PC-3 (cell line): Measurements from ENCODE around the gene ATF7IP. TPM values are rescaled to one million over a fixed set of nuclear protein-coding genes. Genes with fewer than 3 reads are reported as not detected.
"Not testable (repeated sequence)": the region's sequence is repeated elsewhere in the genome, so short reads cannot be mapped to it uniquely, and the experiment has no call there.

Source experiments
- ATAC-seq: fragments of 200-7000 bp; cut with Tn5 transposase; 2 replicates; pipeline ENCODE4 v1.9.1; 2020; ENCODE audit warnings: mild to moderate bottlenecking, moderate library complexity
- BruUV-seq: library from RNA; stranded (reverse); fragments of 400-500 nt; replicated peaks from 2 replicates; lab custom pipeline; 2021; lab: Mats Ljungman, UMichigan
- CTCF ChIA-PET: fragments of 300-600 bp; sonication (Branson Sonifier 250); formaldehyde crosslinking; loops from one replicate; lab custom pipeline; 2022; ENCODE audit warnings: antibody characterized with exemption; lab: Charles Lee
- POLR2A ChIA-PET: fragments of 300-600 bp; sonication (Branson Sonifier 250); formaldehyde crosslinking; loops from one replicate; lab custom pipeline; 2022; ENCODE audit warnings: antibody characterized with exemption; ENCODE audit not compliant: unreplicated experiment; lab: Charles Lee
- DNase-seq: peaks from one replicate; pipeline ENCODE4 v3.0.0-alpha.2; 2015
- H2AFZ ChIP-seq: fragments of 300-600 bp; sonication (generic); 2 replicates; pipeline ENCODE4 v1.6.0; 2016; ENCODE audit warnings: antibody characterized with exemption, low read length
- H3F3A ChIP-seq: fragments of 300-600 bp; sonication (generic); one replicate; pipeline ENCODE4 v1.6.0; 2017; ENCODE audit warnings: antibody characterized with exemption, low read length, control low read depth, mild to moderate bottlenecking; ENCODE audit not compliant: unreplicated experiment
- H3K27ac ChIP-seq: fragments of 300-600 bp; sonication (generic); 2 replicates; pipeline ENCODE4 v1.5.1; 2016; ENCODE audit warnings: mild to moderate bottlenecking, low read length
- H3K27me3 ChIP-seq: fragments of 300-600 bp; sonication (generic); 2 replicates; pipeline ENCODE4 v1.6.1; 2016; ENCODE audit warnings: low read length, mixed read lengths
- H3K36me3 ChIP-seq: fragments of 300-600 bp; sonication (generic); 2 replicates; pipeline ENCODE4 v1.6.1; 2016; ENCODE audit warnings: low read depth, mixed run types, low read length, mixed read lengths
- H3K4me1 ChIP-seq: fragments of 300-600 bp; sonication (generic); 2 replicates; pipeline ENCODE4 v1.5.1; 2016; ENCODE audit warnings: low read length; ENCODE audit not compliant: insufficient read depth
- H3K4me2 ChIP-seq: fragments of 300-600 bp; sonication (generic); 2 replicates; pipeline ENCODE4 v1.6.0; 2016; ENCODE audit warnings: low read length
- H3K4me3 ChIP-seq: fragments of 300-600 bp; sonication (generic); 2 replicates; pipeline ENCODE4 v1.5.1; 2016; ENCODE audit warnings: mild to moderate bottlenecking, low read length, mixed read lengths
- H3K79me2 ChIP-seq: fragments of 300-600 bp; sonication (generic); 2 replicates; pipeline ENCODE4 v1.6.1; 2017; ENCODE audit warnings: low read length, mixed read lengths
- H3K9ac ChIP-seq: fragments of 300-600 bp; sonication (generic); 2 replicates; pipeline ENCODE4 v1.6.0; 2016; ENCODE audit warnings: mild to moderate bottlenecking, low read length
- H3K9me2 ChIP-seq: fragments of 300-600 bp; sonication (generic); replicated peaks from 2 replicates; pipeline ENCODE4 v1.6.1; 2016; ENCODE audit warnings: mixed run types, low read length, mixed read lengths
- H3K9me3 ChIP-seq: fragments of 300-600 bp; sonication (generic); 2 replicates; pipeline ENCODE4 v1.6.1; 2016; ENCODE audit warnings: low read length, mixed read lengths
- H4K20me1 ChIP-seq: fragments of 300-600 bp; sonication (generic); 2 replicates; pipeline ENCODE4 v1.6.1; 2016; ENCODE audit warnings: low read length, mixed read lengths
- EZH2 ChIP-seq: fragments of 300-600 bp; sonication (generic); IDR thresholded peaks from one replicate; pipeline ENCODE4 v1.6.1; 2017; ENCODE audit warnings: antibody characterized with exemption, mild to moderate bottlenecking, low read length; ENCODE audit not compliant: unreplicated experiment
- EZH2phosphoT487 ChIP-seq: fragments of 300-600 bp; sonication (generic); IDR thresholded peaks from 2 replicates; pipeline ENCODE4 v1.6.1; 2018; ENCODE audit warnings: mild to moderate bottlenecking, antibody characterized with exemption, low read length, borderline replicate concordance
- intact Hi-C: fragments of 100-400 bp; cut with micrococcal nuclease; formaldehyde crosslinking; loops from 2 replicates; pipeline ENCODE4 v1.9.0; 2023
- total RNA-seq: library from RNA; depleted of rRNA; stranded (reverse); fragments of >200 nt; gene quantifications from 2 replicates; pipeline ENCODE4 v1.2.3, GENCODE V29; 2014
- TF ChIP-seq, protein P1 (sequence below): fragments of 300-600 bp; sonication (generic); conservative IDR thresholded peaks from 2 replicates; pipeline ENCODE4 v1.5.1; 2017; ENCODE audit warnings: antibody characterized with exemption, low read depth, mild to moderate bottlenecking, low read length

Gene ATF7IP
- total RNA-seq, 1 experiment from 2014 or later, result 12.5 TPM

DNA sequence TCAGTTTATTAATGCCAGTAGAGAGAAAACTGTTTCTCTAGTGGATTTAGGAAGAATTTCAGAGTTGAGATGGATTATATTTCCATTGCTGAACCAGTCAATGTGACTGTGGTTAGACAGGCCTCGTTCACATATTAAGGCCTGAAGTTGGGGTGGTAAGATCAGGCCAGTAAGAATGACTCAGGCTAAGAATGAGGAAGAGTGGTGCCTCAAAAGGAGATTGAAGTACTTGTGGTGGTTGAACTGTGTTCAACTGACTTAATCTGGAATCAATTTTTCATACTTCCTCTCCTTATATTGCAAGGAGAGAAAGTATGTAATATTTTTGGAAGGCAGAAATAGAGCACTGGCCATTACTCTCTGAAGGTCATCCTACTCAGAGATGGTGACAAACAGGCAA is 37.8 kb upstream of the ATF7IP start:
- CTCF ChIA-PET, result no interaction called here
- Histone ChIP-seq H3K4me3 (no peak overlapping the region), H3K9me3 (no peaks in the 10 kb centered on the region), H3K9ac (no peak overlapping the region), H3K9me2 (no peaks in the 10 kb centered on the region), H3K27me3 (no peaks in the 10 kb centered on the region), H3K79me2 (no peaks in the 10 kb centered on the region), H3F3A (no peaks in the 10 kb centered on the region), H3K4me2 (no peak overlapping the region), H3K27ac (no peak overlapping the region), H3K4me1 (no peaks in the 10 kb centered on the region), H2AFZ (no peak overlapping the region), H3K36me3 (no peaks in the 10 kb centered on the region), H4K20me1 (no peaks in the 10 kb centered on the region)
- POLR2A ChIA-PET, result no interaction called here
- TF ChIP-seq EZH2phosphoT487 (no peak), EZH2 (no peak)
- TF ChIP-seq, protein P1, sequence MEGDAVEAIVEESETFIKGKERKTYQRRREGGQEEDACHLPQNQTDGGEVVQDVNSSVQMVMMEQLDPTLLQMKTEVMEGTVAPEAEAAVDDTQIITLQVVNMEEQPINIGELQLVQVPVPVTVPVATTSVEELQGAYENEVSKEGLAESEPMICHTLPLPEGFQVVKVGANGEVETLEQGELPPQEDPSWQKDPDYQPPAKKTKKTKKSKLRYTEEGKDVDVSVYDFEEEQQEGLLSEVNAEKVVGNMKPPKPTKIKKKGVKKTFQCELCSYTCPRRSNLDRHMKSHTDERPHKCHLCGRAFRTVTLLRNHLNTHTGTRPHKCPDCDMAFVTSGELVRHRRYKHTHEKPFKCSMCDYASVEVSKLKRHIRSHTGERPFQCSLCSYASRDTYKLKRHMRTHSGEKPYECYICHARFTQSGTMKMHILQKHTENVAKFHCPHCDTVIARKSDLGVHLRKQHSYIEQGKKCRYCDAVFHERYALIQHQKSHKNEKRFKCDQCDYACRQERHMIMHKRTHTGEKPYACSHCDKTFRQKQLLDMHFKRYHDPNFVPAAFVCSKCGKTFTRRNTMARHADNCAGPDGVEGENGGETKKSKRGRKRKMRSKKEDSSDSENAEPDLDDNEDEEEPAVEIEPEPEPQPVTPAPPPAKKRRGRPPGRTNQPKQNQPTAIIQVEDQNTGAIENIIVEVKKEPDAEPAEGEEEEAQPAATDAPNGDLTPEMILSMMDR, result no peak
- DNase-seq, result no peak
- intact Hi-C loops, result no loop called here
- no TSS peak for BruUV-seq
- no peak for ATAC-seq

DNA sequence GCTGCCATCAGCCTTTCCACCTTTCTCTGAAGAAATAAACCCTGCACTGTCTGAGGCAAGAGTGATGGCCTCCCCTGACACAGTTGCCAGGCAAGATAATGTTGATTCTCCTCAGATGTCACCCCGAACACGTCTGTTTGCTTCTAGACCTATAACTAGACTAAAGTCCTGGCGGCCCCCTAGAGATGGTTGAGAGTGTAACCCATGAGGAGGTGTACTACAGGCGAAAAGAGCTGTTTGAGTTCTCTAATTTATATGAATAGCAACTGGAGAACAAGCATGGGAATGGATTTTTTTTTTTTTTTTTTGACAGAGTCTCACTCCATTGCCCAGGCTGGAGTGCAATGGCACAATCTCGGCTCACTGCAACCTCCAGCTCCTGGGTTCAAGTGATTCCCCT is 33.0 kb upstream of the ATF7IP start:
- no peak for TF ChIP-seq EZH2
- no peak overlapping the region for H3K4me3 ChIP-seq
- no peaks in the 10 kb centered on the region for H4K20me1 ChIP-seq
- H3K4me1 ChIP-seq, result no peaks in the 10 kb centered on the region
- H3K36me3 ChIP-seq, result no peaks in the 10 kb centered on the region
- no peak overlapping the region for H3K27ac ChIP-seq
- no peaks in the 10 kb centered on the region for H3K9me2 ChIP-seq
- ChIA-PET CTCF (no interaction called here), POLR2A (no interaction called here)
- no peaks in the 10 kb centered on the region for H3F3A ChIP-seq
- no peak overlapping the region for H2AFZ ChIP-seq
- H3K4me2 ChIP-seq, result no peak overlapping the region
- BruUV-seq, result no TSS peak
- no peaks in the 10 kb centered on the region for H3K9me3 ChIP-seq
- DNase-seq (no peak), ATAC-seq (no peak)
- no peaks in the 10 kb centered on the region for H3K79me2 ChIP-seq
- no peak overlapping the region for H3K9ac ChIP-seq
- H3K27me3 ChIP-seq, result no peaks in the 10 kb centered on the region
- intact Hi-C loops, result no loop called here

DNA sequence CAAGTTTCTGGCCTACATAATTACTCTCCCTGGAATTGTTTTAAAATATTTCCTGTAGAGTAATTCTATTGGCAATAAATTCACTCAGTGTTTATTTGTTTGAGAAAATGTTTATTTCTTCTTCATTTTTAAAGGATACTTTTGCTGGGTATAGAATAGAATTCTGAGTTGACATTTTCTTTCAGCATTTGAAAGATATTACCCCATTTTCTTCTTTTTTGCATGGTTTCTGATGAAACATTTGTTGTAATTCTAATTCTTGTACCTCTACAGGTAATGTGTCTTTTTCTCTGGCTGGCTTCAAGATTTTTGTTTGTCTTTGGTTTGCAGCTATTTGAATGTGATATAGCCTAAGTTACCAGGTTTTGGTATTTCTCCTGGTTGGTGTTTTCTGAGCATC is 25.1 kb upstream of the ATF7IP start:
- Histone ChIP-seq H3K36me3 (no peaks in the 10 kb centered on the region), H3K27me3 (no peaks in the 10 kb centered on the region), H4K20me1 (no peaks in the 10 kb centered on the region), H3F3A (no peaks in the 10 kb centered on the region), H3K79me2 (no peaks in the 10 kb centered on the region), H2AFZ (no peak overlapping the region), H3K9me3 (0 out of 2 replicates have a peak, but pooled peaks cover 6% of the 10 kb centered on the region), H3K9ac (no peak overlapping the region), H3K4me3 (no peak overlapping the region), H3K4me2 (no peak overlapping the region), H3K4me1 (no peaks in the 10 kb centered on the region), H3K27ac (no peak overlapping the region), H3K9me2 (no peaks in the 10 kb centered on the region)
- no TSS peak for BruUV-seq
- DNase-seq (no peak), ATAC-seq (no peak)
- intact Hi-C loops, result no loop called here
- no peak for TF ChIP-seq EZH2
- TF ChIP-seq EZH2phosphoT487, result no peak
- TF ChIP-seq, protein P1, result no peak
- ChIA-PET CTCF (no interaction called here), POLR2A (no interaction called here)

DNA sequence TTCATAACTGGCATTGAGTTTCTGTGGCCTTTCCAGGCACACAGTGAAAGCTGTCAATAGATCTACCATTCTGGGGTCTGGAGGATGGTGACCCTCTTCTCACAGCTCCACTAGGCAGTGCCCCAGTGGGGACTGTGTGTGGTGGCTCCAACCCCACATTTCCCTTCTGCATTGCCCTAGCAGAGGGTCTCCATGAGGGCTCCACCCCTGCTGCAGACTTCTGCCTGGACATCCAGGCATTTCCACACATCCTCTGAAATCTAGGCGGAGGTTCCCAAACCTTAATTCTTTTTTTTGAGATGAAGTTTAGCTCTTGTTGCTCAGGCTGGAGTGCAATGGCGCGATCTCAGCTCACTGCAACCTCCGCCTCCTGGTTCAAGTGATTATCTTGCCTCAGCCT is 14.0 kb upstream of the ATF7IP start:
- H3K9ac ChIP-seq, BruUV-seq, H3K4me1 ChIP-seq, H3K79me2 ChIP-seq, H3K9me2 ChIP-seq, H4K20me1 ChIP-seq, intact Hi-C loops, CTCF ChIA-PET, H3K4me3 ChIP-seq, H3K27me3 ChIP-seq, H3K4me2 ChIP-seq, POLR2A ChIA-PET, H2AFZ ChIP-seq, H3K9me3 ChIP-seq, DNase-seq, H3K27ac ChIP-seq, H3F3A ChIP-seq, ATAC-seq, H3K36me3 ChIP-seq: not testable (repeated sequence)

DNA sequence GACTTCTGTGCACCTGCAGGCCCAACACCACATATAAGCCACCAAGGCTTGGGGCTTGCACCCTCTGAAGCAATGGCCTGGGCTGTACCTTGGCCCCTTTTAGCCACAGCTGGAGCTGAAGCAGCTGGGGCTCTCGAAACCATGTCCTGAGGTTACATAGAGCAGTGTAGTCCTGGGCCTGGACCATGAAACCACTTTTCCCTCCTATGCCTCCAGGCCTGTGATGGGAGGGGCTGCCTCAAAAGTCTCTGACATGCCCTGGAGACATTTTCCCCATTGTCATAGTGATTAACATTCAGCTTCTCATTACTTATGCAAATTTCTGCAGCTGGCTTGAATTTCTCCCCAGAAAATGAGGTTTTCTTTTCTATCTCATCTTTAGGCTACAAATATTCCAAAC is 13.4 kb upstream of the ATF7IP start:
- ATAC-seq, POLR2A ChIA-PET, H3K4me2 ChIP-seq, H3K9me3 ChIP-seq, H3K9ac ChIP-seq, H3K4me1 ChIP-seq, H3K27me3 ChIP-seq, BruUV-seq, CTCF ChIA-PET, H3K4me3 ChIP-seq, H4K20me1 ChIP-seq, H3K36me3 ChIP-seq, H2AFZ ChIP-seq, DNase-seq, H3K9me2 ChIP-seq, H3K27ac ChIP-seq, intact Hi-C loops, H3K79me2 ChIP-seq, H3F3A ChIP-seq: not testable (repeated sequence)
